ENCODE results near the gene MRPS14. TPM values are rescaled to one million over a fixed set of nuclear protein-coding genes. Genes with fewer than 3 reads are reported as not detected.

MRPS14 gene
- total RNA-seq, 1 donor from 2014 or later = 46.9 TPM

- DNase-seq (ENCODE audit: low spot score in 2 of 2) (no peak), FAIRE-seq (no peak)
Measured at GRCh38 chr1:174989536-174990220, 33.5 kb downstream of the MRPS14 start.

- FAIRE-seq (no peak), DNase-seq (ENCODE audit: low spot score in 2 of 2) (no peak)
Measured at GRCh38 chr1:174988986-174989385, 34.2 kb downstream of the MRPS14 start.

GRCh38 chr1:174988539-174988938, 34.7 kb downstream of the MRPS14 start:
- FAIRE-seq = no peak

GRCh38 chr1:174984952-174985351, 38.3 kb downstream of the MRPS14 start:
- no peak for FAIRE-seq
- no peak for DNase-seq (ENCODE audit: low spot score in 2 of 2)

More at GRCh38 chr1:174988539-174988938, 34.7 kb downstream of the MRPS14 start:
- DNase-seq (ENCODE audit: low spot score in 2 of 2) = no peak

- FAIRE-seq (no peak), DNase-seq (ENCODE audit: low spot score in 2 of 2) (peak; percentile 2 to 19)
Measured at GRCh38 chr1:174982971-174983689, 40.1 kb downstream of the MRPS14 start.

- FAIRE-seq (no peak), DNase-seq (ENCODE audit: low spot score in 2 of 2) (no peak)
Measured at GRCh38 chr1:174976436-174977108, 46.7 kb downstream of the MRPS14 start.

GRCh38 chr1:174975764-174976163, 47.5 kb downstream of the MRPS14 start:
- FAIRE-seq = no peak
- DNase-seq (ENCODE audit: low spot score in 2 of 2) = no peak

GRCh38 chr1:174974711-174975119, 48.5 kb downstream of the MRPS14 start:
- DNase-seq (ENCODE audit: low spot score in 2 of 2) = no peak
- no peak for FAIRE-seq

GRCh38 chr1:174971902-174972301, 51.3 kb downstream of the MRPS14 start:
- DNase-seq (ENCODE audit: low spot score in 2 of 2) (no peak), FAIRE-seq (no peak)

GRCh38 chr1:174971466-174971865, 51.8 kb downstream of the MRPS14 start:
- FAIRE-seq = no peak
- no peak for DNase-seq (ENCODE audit: low spot score in 2 of 2)

GRCh38 chr1:174969977-174970376, 53.2 kb downstream of the MRPS14 start:
- no peak for FAIRE-seq
- no peak for DNase-seq (ENCODE audit: low spot score in 2 of 2)

- FAIRE-seq (no peak), DNase-seq (ENCODE audit: low spot score in 2 of 2) (no peak)
Measured at GRCh38 chr1:174968750-174969244, 54.4 kb downstream of the MRPS14 start.

- peak; percentile 34 for FAIRE-seq
- DNase-seq (ENCODE audit: low spot score in 2 of 2) = no peak
Measured at GRCh38 chr1:174967845-174968705, 55.1 kb downstream of the MRPS14 start.

GRCh38 chr1:174966008-174966572, 57.1 kb downstream of the MRPS14 start:
- FAIRE-seq (no peak), DNase-seq (ENCODE audit: low spot score in 2 of 2) (no peak)

GRCh38 chr1:174965362-174966007, 57.7 kb downstream of the MRPS14 start:
- DNase-seq (ENCODE audit: low spot score in 2 of 2) = no peak
- FAIRE-seq = no peak

GRCh38 chr1:174964972-174965361, 58.3 kb downstream of the MRPS14 start:
- FAIRE-seq (no peak), DNase-seq (ENCODE audit: low spot score in 2 of 2) (no peak)

GRCh38 chr1:174964261-174964971, 58.8 kb downstream of the MRPS14 start:
- FAIRE-seq = no peak
- no peak for DNase-seq (ENCODE audit: low spot score in 2 of 2)

GRCh38 chr1:174963529-174964125, 59.6 kb downstream of the MRPS14 start:
- no peak for FAIRE-seq
- no peak for DNase-seq (ENCODE audit: low spot score in 2 of 2)

All from frontal cortex (tissue), 4 donors.